ENCODE measurements around the gene FHAD1. TPM values are rescaled to one million over a fixed set of nuclear protein-coding genes. Genes with fewer than 3 reads are reported as not detected.

The FHAD1 gene
- total and polyA plus RNA-seq, 2 of the 13 experiments (the other 11 are each of a cell fraction or from before 2014, with no cell fraction given) = not detected

- in situ Hi-C loops (cut with HindIII; ENCODE audit: extremely low pct_ligation_motif_present, low pct_unique_long_range_greater_than_20kb) = no loop called here
- peak; percentile 49; the same call in 1 of the 2 replicates for TF ChIP-seq MED1 (CRISPR knock-in tag; IDR thresholded peaks at IDR 0.05)
- TF ChIP-seq ZNF678 (CRISPR knock-in tag; IDR thresholded peaks at IDR 0.05) = no peak
- TF ChIP-seq KIAA2018 (CRISPR knock-in tag; IDR thresholded peaks at IDR 0.05; ENCODE audit: borderline replicate concordance) = no peak
- no peak for TF ChIP-seq DNMT3B (CRISPR knock-in tag; conservative IDR thresholded peaks at IDR 0.05)
- TF ChIP-seq GATAD2A (CRISPR knock-in tag; IDR thresholded peaks at IDR 0.05) = peak; percentile 76
- TF ChIP-seq ZNF572 (CRISPR knock-in tag; IDR thresholded peaks at IDR 0.05) = no peak
- no peak for TF ChIP-seq SOX6 (IDR thresholded peaks at IDR 0.05)
- peak; percentile 72 for TF ChIP-seq SOX6 (CRISPR knock-in tag; IDR thresholded peaks at IDR 0.05)
- no peak for TF ChIP-seq SNRNP70 (IDR thresholded peaks at IDR 0.05; ENCODE audit: low read depth, low read length)
- no peak for TF ChIP-seq KMT2B (CRISPR knock-in tag; IDR thresholded peaks at IDR 0.05)
- 0 out of 2 replicates have a peak, but pooled peaks have one; percentile 40 for TF ChIP-seq ZHX1 (CRISPR knock-in tag; IDR thresholded peaks at IDR 0.05; ENCODE audit: low read depth)
Measured at GRCh38 chr1:15370781-15371520, 123.9 kb downstream of the FHAD1 start.

More at GRCh38 chr1:15370781-15371520, 123.9 kb downstream of the FHAD1 start:
- Histone ChIP-seq H4K20me1 (ENCODE audit: insufficient read depth, low read length) (no peaks in the 10 kb centered on the region), H3K9me3 (ENCODE audit: low read length) (no peaks in the 10 kb centered on the region), H3K4me2 (ENCODE audit: low read depth, low read length) (peak overlapping the region; percentile 65), H3K79me2 (ENCODE audit: insufficient read depth, low read length) (no peaks in the 10 kb centered on the region), H3K27ac (ENCODE audit: extremely low read length, insufficient read depth, low read length) (peak overlapping the region; percentile 65), H2AFZ (ENCODE audit: low read length) (no peak overlapping the region), H3K36me3 (replicated peaks in 1 of 2; ENCODE audit: control insufficient read depth in 1 of 2, insufficient read depth in 2 of 2, low read length in 2 of 2) (no peaks in the 10 kb centered on the region), H3K4me1 (ENCODE audit: insufficient read depth, low read length) (peaks cover 69% of the 10 kb centered on the region), H3K4me3 (replicated peaks in 1 of 3; ENCODE audit: insufficient read depth in 1 of 3, low read depth in 2 of 3, low read length in 3 of 3) (peak overlapping the region in 1 of 3 experiments; percentile 45; a peak in 2 of 6 replicates), H3K27me3 (ENCODE audit: control insufficient read depth in 1 of 2, insufficient read depth in 2 of 2, low read length in 2 of 2) (no peaks in the 10 kb centered on the region), H3K9ac (ENCODE audit: insufficient read depth, low read depth, low read length) (peak overlapping the region; percentile 34)
- intact Hi-C loops (cut with micrococcal nuclease; ENCODE audit: unreplicated experiment) = loop anchor here (5.0 kb wide), 1 partner anchor 36 kb away; the partner anchor contains the start of gene EFHD2
- CTCF ChIA-PET (ENCODE audit: low intra/inter-chr PET ratio, low total read pairs) = no interaction called here
- DNase-seq (ENCODE audit: low spot score) (peak; percentile 61), FAIRE-seq (peak; percentile 30), ATAC-seq (peak; percentile 79)
- POLR2A ChIA-PET = interaction anchor here (0.6 kb wide), 1 partner anchor 51 kb away, joined by 3 read pairs; no protein-coding TSS in a partner anchor
- no TSS peak for BruUV-seq (replicated peaks)
- 4% methylated on average over 10 of the region's 16 CpGs for WGBS (ENCODE audit: low lambda C conversion rate)

All from HepG2 (cell line).